Nephron progenitor cell (in vitro differentiated cells): Measurements from ENCODE around the gene ARHGAP45.

Experiments
- DNase-seq: peaks from one replicate; pipeline ENCODE4 v3.0.0; 2021
- H3K27ac Mint-ChIP-seq: 2 replicates; pipeline ENCODE4 v1.8.0; 2021; ENCODE audit warnings: mild to moderate bottlenecking, moderate library complexity, mixed read lengths
- H3K27me3 Mint-ChIP-seq: 2 replicates; pipeline ENCODE4 v1.8.0; 2021; ENCODE audit warnings: mild to moderate bottlenecking, low read depth, mixed read lengths; ENCODE audit not compliant: poor library complexity
- H3K36me3 Mint-ChIP-seq: 2 replicates; pipeline ENCODE4 v1.8.0; 2021; ENCODE audit warnings: low read depth, mixed read lengths
- H3K4me1 Mint-ChIP-seq: 2 replicates; pipeline ENCODE4 v1.8.0; 2021; ENCODE audit warnings: mixed read lengths
- H3K4me3 Mint-ChIP-seq: 2 replicates; pipeline ENCODE4 v1.8.0; 2021; ENCODE audit warnings: mild to moderate bottlenecking, moderate library complexity, mixed read lengths
- H3K9me3 Mint-ChIP-seq: 2 replicates; pipeline ENCODE4 v1.8.0; 2021; ENCODE audit warnings: mild to moderate bottlenecking, moderate library complexity, mixed read lengths
- CTCF ChIP-seq: fragments of 200-600 bp; sonication (generic); IDR thresholded peaks from 2 replicates; pipeline ENCODE4 v1.5.0; 2021; ENCODE audit warnings: antibody characterized with exemption

The ARHGAP45 gene

GRCh38 chr19:1108291-1109031 is 41.5 kb downstream of the ARHGAP45 start:
- Mint-ChIP-seq H3K36me3 (no peaks in the 10 kb centered on the region), H3K4me3 (no peak overlapping the region), H3K27me3 (no peaks in the 10 kb centered on the region), H3K27ac (no peak overlapping the region), H3K4me1 (peaks cover 8% of the 10 kb centered on the region), H3K9me3 (no peaks in the 10 kb centered on the region)
- DNase-seq = no peak
- TF ChIP-seq CTCF = no peak

DNA sequence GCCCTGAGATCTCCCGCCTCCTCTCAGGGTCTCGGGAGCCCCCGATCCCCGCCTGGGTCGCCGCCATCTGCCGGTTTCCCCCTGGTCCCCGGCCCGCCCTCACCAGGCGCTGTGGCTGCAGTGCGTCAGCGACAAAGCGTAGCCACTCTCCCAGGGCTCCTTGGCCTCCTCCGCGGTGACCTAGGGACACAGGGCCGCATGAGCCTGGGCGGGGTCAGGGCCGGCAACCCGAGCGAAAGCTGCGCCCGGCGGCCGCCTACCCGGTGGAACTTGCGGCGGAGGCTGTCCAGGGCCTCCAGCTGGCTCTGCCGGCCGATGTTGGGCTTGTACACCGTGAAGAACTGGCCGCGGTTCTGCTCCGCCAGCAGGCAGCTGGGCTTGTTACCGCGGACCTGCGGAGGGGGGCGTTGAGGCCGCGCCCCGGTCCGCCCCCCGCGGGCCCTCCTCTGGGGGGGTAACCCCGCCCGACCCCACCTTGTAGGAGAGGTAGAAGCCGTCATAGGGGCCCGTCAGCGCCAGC is 42.1 kb downstream of the ARHGAP45 start:
- Mint-ChIP-seq H3K4me1 (peaks cover 7% of the 10 kb centered on the region), H3K27ac (no peak overlapping the region), H3K36me3 (no peaks in the 10 kb centered on the region), H3K27me3 (no peaks in the 10 kb centered on the region), H3K9me3 (no peaks in the 10 kb centered on the region), H3K4me3 (no peak overlapping the region)
- TF ChIP-seq CTCF = no peak
- DNase-seq = no peak

DNA sequence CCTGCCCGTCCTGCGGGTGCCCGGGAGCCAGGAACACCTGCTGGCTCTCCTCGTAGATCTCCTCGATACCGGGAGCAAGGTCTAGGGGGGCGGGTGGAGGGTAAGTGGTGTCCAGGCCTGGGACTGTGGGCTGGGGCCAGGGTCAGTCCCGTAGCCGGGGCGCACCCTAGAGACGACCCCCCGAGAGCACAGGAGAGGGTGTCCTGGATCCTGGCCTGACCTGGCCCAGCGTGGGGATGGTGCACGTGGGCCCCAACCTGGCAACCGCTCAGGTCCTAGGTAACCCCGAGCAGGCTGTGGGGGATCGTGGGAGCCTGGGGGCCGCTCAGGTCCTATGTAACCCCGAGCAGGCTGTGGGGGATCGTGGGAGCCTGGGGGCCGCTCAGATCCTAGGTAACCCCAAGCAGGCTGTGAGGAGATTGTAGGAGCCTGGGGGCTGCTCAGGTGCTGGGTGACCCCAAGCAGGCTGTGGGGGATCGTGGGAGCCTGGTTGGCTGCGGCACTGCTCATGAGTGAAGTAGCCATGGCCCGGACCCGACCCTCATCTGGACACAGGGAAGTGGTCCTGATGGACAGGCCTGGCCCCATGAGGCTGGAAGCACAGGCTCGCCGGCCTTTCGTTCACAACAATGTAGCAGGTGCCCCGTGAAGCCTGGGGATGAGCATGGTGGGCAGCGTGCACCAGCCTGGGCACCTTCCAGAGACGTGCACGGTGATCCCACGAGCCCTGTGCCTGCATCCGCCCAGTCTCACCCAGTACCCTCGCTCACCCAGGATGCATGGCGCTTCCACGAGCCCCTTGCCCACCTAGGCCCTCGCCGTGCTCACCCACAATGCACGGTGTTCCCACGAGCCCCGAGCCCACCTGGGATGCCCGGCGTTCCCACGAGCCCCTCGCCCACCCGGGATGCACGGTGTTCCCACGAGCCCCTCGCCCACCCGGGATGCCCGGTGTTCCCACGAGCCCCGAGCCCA is 43.0 kb downstream of the ARHGAP45 start:
- Mint-ChIP-seq H3K36me3 (no peaks in the 10 kb centered on the region), H3K4me3 (no peak overlapping the region), H3K27ac (no peak overlapping the region), H3K27me3 (no peaks in the 10 kb centered on the region), H3K4me1 (peaks cover 7% of the 10 kb centered on the region), H3K9me3 (no peaks in the 10 kb centered on the region)
- no peak for TF ChIP-seq CTCF
- DNase-seq = no peak

GRCh38 chr19:1110809-1111640 is 44.1 kb downstream of the ARHGAP45 start:
- Mint-ChIP-seq H3K27me3 (no peaks in the 10 kb centered on the region), H3K9me3 (no peaks in the 10 kb centered on the region), H3K4me3 (no peak overlapping the region), H3K36me3 (no peaks in the 10 kb centered on the region), H3K4me1 (peaks cover 1% of the 10 kb centered on the region), H3K27ac (no peak overlapping the region)
- no peak for TF ChIP-seq CTCF
- no peak for DNase-seq

DNA sequence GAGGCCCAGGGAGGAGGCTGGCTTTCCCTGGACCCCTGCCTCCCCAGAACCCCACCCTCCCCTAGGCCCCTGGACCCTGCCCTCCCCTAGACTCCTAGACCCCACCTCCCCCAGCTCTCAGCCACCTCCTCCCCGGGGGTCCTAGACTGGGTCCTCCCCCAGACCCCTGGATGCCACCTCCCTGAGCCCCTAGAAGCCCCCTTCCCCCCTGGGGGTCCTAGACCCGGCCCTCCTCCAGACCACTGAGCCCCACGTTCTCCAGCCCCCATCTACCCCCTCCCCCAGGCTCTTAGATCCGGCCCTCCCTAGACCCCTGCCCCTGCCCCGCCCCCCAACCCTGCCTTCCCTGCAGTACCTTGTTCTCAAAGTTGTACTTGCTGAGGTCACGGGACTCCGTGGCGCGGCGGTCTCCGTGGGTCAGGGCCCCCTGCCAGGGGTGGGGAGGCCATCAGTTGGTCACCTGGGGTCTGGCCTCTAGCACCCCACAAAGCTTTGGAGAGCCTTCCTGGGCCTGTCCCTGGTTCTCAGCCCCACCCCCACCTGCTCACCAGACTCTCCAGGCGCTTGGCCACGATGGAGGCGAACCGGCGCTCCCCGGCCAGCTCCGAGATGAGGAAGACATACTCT is 44.8 kb downstream of the ARHGAP45 start:
- no peaks in the 10 kb centered on the region for H3K9me3 Mint-ChIP-seq

More for the DNA sequence above, 44.8 kb downstream of the ARHGAP45 start:
- H3K4me3 Mint-ChIP-seq = no peak overlapping the region
- DNase-seq = no peak
- no peak overlapping the region for H3K27ac Mint-ChIP-seq
- no peak for TF ChIP-seq CTCF
- H3K4me1 Mint-ChIP-seq = no peaks in the 10 kb centered on the region
- no peaks in the 10 kb centered on the region for H3K36me3 Mint-ChIP-seq
- no peaks in the 10 kb centered on the region for H3K27me3 Mint-ChIP-seq
